GM10266 (cell line): ENCODE results near the gene CBLN1.
"Not testable (repeated sequence)": the region's sequence is repeated elsewhere in the genome, so short reads cannot be mapped to it uniquely, and the experiment has no call there.

ENCODE experiments used
- DNase-seq: peaks from one replicate; pipeline ENCODE4 v3.0.0; 2012; ENCODE audit errors: extremely low spot score
- CTCF ChIP-seq: IDR thresholded peaks from 2 replicates; pipeline ENCODE4 v1.5.1; 2012; ENCODE audit warnings: mild to moderate bottlenecking, low read depth; ENCODE audit not compliant: control insufficient read depth, insufficient read depth; ENCODE audit errors: missing control alignments

CBLN1 gene

GRCh38 chr16:49259330-49259729, 22.3 kb downstream of the CBLN1 start:
- TF ChIP-seq CTCF, result no peak
- no peak for DNase-seq

GRCh38 chr16:49250689-49251088, 30.9 kb downstream of the CBLN1 start:
- no peak for TF ChIP-seq CTCF

GRCh38 chr16:49248227-49248626, 33.4 kb downstream of the CBLN1 start:
- DNase-seq, result no peak
- TF ChIP-seq CTCF, result no peak

More at GRCh38 chr16:49250689-49251088, 30.9 kb downstream of the CBLN1 start:
- no peak for DNase-seq

GRCh38 chr16:49236216-49236615, 45.4 kb downstream of the CBLN1 start:
- no peak for TF ChIP-seq CTCF
- no peak for DNase-seq

- not testable (repeated sequence) for DNase-seq
These were observed 53.3 kb downstream of the CBLN1 start for GRCh38 chr16:49228335-49228734.
